GM12891 (cell line): Measurements from ENCODE around the gene CPS1.

Experiments used
- DNase-seq: peaks from one replicate; pipeline ENCODE4 v3.0.0; 2011; ENCODE audit warnings: low spot score; ENCODE audit not compliant: insufficient read length
- FAIRE-seq: peaks from 2 replicates; lab custom pipeline; 2011; peaks lifted over from hg19 to GRCh38; lab: Jason Lieb, UNC
- PAX5 ChIP-seq: IDR thresholded peaks from 2 replicates; pipeline ENCODE4 v1.6.1; 2011; ENCODE audit warnings: low read length, moderate library complexity, mild to moderate bottlenecking; ENCODE audit not compliant: insufficient read depth, severe bottlenecking
- POLR2A ChIP-seq: IDR thresholded peaks from 2 replicates; pipeline ENCODE4 v1.6.1; 2011; ENCODE audit warnings: low read depth, low read length, control low read depth
- POLR2AphosphoS5 ChIP-seq: IDR thresholded peaks from 2 replicates; pipeline ENCODE4 v1.6.1; 2011; ENCODE audit warnings: low read depth, low read length, control low read depth
- POU2F2 ChIP-seq: IDR thresholded peaks from 2 replicates; pipeline ENCODE4 v1.6.1; 2011; ENCODE audit warnings: low read depth, mild to moderate bottlenecking, control low read depth, low read length, moderate library complexity
- SPI1 ChIP-seq: IDR thresholded peaks from 2 replicates; pipeline ENCODE4 v1.6.1; 2011; ENCODE audit warnings: low read depth, low read length, control low read depth
- TAF1 ChIP-seq: IDR thresholded peaks from 2 replicates; pipeline ENCODE4 v1.6.1; 2011; ENCODE audit warnings: low read depth, low read length, control low read depth

Gene CPS1

GRCh38 chr2:210713122-210713521 lies 156.7 kb downstream of the CPS1 start:
- no peak for DNase-seq
- no peak for FAIRE-seq
- TF ChIP-seq POLR2AphosphoS5: no peak
- no peak for TF ChIP-seq POLR2A
- TF ChIP-seq TAF1: no peak
- no peak for TF ChIP-seq SPI1
- no peak for TF ChIP-seq PAX5
- TF ChIP-seq POU2F2: no peak

DNA sequence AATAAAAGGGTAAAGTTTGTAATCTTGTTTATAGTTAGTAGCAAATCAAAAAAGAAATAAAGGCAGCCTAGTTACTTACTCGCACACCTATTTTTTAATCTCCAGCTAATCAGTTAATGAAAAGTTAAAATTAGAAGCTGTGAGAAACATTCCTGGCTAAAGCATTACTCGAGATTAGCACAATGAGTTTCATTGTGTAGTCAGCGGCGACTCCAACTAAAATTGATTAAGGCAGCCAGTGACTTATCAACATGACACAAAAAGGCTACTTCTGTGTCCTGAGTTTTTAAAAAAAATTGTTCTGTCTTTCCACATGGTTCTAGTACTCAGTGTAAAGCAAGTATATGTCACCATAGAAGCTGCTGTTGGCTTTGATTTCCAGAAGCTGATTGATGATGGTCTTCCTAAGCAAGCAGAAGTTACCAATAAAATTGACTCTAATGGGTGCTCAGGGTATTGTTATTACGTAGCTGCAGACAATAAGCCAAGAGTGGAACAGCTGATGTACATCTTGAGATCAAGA lies 159.2 kb downstream of the CPS1 start:
- DNase-seq (no peak), FAIRE-seq (no peak)
- TF ChIP-seq POLR2AphosphoS5 (no peak), POLR2A (no peak), SPI1 (no peak), TAF1 (no peak), PAX5 (no peak), POU2F2 (no peak)

DNA sequence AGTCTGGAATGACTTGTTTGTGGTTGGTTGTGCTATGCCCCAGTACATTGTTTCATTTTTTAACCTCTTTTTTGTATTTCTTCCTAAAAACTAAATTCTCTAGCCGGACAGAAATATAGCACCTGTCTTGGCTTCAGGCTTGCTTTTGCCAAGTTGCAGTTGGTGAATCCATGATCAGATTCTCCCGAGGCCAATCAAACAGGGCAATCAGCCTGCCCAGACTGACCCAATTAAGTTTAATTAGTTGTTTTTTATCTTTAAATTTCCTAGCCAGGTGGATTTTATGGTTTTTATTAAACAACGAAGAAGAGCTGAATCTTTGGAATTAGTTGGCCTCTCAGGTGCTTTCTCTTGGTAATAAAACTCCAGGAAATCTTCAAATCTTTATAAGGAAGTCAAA lies 162.1 kb downstream of the CPS1 start:
- FAIRE-seq (no peak), DNase-seq (no peak)
- TF ChIP-seq POLR2AphosphoS5: no peak
- TF ChIP-seq POU2F2: no peak
- no peak for TF ChIP-seq TAF1
- no peak for TF ChIP-seq SPI1
- no peak for TF ChIP-seq POLR2A
- TF ChIP-seq PAX5: no peak

- no peak for TF ChIP-seq TAF1
- no peak for TF ChIP-seq POLR2AphosphoS5
- no peak for TF ChIP-seq PAX5
- no peak for TF ChIP-seq POU2F2
- TF ChIP-seq SPI1: no peak
- no peak for TF ChIP-seq POLR2A
- FAIRE-seq (no peak), DNase-seq (no peak)
Measured at GRCh38 chr2:210722092-210722491, 165.7 kb downstream of the CPS1 start.

DNA sequence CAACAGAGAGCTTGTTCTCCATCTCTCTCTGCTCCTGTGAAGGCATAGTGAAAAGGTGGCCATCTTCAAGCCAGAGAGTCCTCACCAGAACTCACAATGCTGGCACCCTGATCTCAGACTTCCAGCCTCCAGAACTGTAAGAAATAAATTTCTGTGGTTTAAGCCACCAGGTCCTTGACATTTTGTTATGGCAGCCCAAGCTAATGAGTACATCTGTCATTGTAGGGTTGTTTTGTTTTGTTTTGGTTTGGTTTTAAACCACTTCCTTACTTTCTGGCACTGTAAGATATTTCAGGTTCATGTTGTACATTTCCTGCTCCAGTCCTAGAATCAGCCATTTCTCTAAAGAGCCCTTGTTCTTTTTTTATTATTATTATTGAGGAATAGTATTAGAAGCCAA lies 171.2 kb downstream of the CPS1 start:
- TF ChIP-seq POU2F2: no peak
- no peak for TF ChIP-seq TAF1
- TF ChIP-seq POLR2AphosphoS5: no peak
- no peak for TF ChIP-seq SPI1
- no peak for TF ChIP-seq POLR2A
- TF ChIP-seq PAX5: no peak
- no peak for DNase-seq
- FAIRE-seq: no peak
